SKM-1 (cell line): Measurements from ENCODE around the gene MMEL1.

Experiments used
- DNase-seq: peaks from one replicate; lab custom pipeline; 2025; ENCODE audit not compliant: unreplicated experiment; lab: John Stamatoyannopoulos, UW

Gene MMEL1

GRCh38 chr1:2544875-2545640, 87.8 kb downstream of the MMEL1 start:
- DNase-seq = no peak

- DNase-seq = no peak
Observed at GRCh38 chr1:2544093-2544874, 88.5 kb downstream of the MMEL1 start.

GRCh38 chr1:2543543-2544092, 89.2 kb downstream of the MMEL1 start:
- DNase-seq = no peak

GRCh38 chr1:2542246-2542915, 90.4 kb downstream of the MMEL1 start:
- DNase-seq = no peak

GRCh38 chr1:2541619-2542245, 91.1 kb downstream of the MMEL1 start:
- DNase-seq = no peak

- DNase-seq = no peak
Observed at GRCh38 chr1:2540816-2541492, 91.9 kb downstream of the MMEL1 start.
